HG03558 (cell line): Measurements from ENCODE around the gene ACTL10.

Experiments used
- ATAC-seq: cut with Tn5 transposase; IDR thresholded peaks from one replicate; pipeline ENCODE4 v1.9.1; 2021; ENCODE audit warnings: moderate number of reproducible peaks; ENCODE audit not compliant: unreplicated experiment; ENCODE audit errors: extremely low read depth

ACTL10 gene

GRCh38 chr20:33662172-33662571 is 4.6 kb upstream of the ACTL10 start, which contains the start of gene C20orf144:
Gene C20orf144 (plus strand): TSS chr20:33662327. CDS start chr20:33662346, 19 bp downstream.
- no peak for ATAC-seq

GRCh38 chr20:33663161-33664084 is 3.3 kb upstream of the ACTL10 start:
- no peak for ATAC-seq

DNA sequence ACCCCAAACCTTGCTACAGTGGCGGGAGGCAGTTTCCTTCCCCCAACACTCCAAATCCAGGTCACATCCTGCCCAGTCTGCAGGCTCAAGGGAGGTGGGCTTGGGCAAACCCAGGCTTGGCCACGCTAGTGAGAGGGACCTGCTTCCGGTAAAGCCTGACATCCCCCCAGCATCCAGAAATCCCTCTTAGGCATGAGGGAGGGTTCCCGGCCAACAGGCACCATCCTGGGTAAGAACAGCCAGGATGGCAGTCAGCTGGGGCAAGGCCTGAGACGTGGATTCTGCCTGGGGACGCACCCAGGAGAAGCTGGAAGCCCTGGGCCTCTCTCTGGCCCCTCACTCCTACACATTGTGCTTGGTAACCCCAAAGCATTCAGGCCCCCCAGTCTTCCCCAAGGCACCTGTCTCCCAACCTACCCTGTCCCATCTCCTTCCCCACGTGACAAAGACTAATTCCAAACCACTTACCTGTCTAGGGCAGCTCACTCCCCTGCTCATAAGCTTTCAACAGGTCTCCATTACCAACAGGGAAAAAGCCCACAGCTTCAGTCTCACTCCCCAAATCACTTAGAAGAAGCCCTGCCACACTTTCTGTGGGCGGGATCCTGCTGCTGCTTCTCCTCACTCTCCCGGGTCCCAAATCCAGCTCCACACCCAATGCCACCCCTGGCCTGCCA is 2.5 kb upstream of the ACTL10 start:
- ATAC-seq, result no peak

DNA sequence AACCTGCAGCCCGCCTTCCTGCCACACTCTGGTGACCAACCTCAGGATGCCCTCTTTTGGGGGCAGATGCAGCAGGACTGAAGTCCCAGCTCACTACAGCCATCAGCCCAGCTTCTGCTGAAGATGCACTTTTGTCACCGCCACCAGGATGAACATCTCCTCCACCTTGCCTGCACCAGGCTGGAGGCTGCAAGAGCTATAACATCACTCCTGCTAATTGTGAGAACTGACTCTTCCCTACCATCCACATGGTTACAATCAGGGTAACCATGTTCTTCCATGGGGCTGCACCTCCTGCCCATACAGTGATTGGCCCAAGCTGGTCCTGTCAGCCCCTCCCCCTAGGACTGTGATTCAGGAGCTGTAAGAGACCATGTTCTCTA is 2.0 kb upstream of the ACTL10 start:
- no peak for ATAC-seq

DNA sequence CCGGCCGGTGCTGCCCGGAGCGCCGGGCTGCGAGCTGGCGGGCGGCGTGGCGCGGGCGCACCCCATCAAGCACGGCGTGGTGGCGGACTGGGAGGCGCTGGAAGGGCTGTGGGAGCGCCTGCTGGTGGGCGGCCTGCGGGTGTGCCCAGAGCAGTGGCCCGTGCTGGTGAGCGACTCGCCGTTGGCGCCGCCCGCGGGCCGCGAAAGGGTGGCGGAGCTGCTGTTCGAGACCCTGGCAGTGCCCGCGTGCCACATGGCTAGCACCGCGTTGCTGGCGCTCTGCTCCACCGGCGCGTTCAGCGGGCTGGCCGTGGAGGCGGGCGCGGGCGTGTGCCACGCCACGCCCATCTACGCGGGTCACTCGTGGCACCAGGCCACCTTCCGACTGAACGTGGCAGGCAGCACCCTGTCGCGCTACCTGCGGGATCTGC is 517 bp downstream of the ACTL10 start:
- ATAC-seq, result no peak

GRCh38 chr20:33667676-33668465 is 1.1 kb downstream of the ACTL10 start:
- no peak for ATAC-seq

GRCh38 chr20:33668466-33669155 is 1.9 kb downstream of the ACTL10 start:
- no peak for ATAC-seq

GRCh38 chr20:33669224-33669623 is 2.5 kb downstream of the ACTL10 start:
- no peak for ATAC-seq

DNA sequence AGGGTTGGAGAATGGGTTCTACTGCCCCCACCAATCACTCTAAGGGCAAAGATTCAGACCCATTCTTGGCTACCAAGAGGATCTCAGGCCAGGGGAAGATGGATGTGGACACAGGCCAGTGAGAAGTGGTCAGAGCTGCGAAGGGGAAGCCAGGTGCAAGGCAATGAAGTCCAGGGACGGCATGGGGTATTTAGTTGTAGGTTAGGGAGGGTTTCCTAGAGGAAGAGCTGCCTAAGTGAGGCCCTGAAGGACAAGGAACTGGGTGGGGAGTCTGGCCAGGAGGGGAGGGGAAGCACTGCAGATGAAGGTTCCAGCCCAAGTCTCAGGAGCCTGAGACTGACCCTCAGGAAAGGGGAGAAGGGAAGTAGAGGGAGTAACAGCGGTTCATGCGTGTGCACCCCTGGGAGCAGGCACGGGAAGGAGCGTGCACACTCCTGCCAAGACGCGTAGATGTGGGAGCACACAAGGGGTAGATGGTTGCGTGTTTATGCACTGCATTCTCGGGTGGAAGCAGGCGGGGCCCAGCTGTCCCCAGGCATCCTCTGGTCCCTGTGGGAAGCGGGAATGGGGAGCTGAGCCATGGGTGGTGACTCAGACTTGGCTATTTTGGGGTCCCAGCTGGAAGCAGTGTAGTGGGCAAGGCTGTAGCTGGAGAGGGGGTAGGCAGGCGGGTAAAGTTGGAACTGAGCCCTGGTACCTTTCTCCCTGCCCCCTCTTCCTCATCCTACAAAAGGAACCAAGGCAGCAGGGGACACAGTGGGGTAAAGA is 3.3 kb downstream of the ACTL10 start:
- no peak for ATAC-seq

- no peak for ATAC-seq
These were observed 4.2 kb downstream of the ACTL10 start for GRCh38 chr20:33670715-33671499.

- ATAC-seq, result no peak
These were observed 5.0 kb downstream of the ACTL10 start for GRCh38 chr20:33671573-33672288.

DNA sequence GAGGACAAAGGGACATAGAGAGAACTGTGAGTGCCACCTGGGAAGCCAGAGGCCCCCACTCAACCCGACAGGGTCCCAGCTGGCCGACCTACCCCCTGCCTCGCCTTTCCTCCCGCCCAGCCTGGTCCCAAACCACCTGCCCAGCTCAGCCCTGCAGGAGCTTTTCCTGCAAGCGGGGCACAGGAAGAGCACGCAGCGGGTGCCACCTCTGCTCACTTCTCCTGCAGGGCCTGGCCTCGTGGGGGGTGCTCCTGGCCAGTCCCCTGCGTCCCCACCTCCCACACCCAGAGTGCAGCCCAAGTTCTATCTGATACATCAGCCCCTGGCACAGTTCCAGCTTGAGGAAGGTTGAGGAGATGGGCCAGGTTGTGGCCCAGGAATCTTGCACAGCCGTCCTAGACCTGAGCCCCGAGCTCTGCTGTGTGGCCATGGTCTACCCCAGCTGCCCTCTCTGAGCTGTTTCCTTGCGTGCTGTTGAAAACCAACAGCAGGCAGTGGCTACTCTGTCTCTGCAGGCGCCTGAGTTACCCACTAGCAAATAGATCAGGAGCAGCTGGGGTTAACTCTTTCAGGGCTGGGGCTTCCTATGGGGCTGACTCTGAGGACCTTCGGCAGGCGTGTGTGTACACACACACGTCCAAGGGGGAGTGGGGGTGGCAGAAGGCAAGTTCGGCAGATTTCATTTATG is 5.8 kb downstream of the ACTL10 start:
- ATAC-seq, result no peak

DNA sequence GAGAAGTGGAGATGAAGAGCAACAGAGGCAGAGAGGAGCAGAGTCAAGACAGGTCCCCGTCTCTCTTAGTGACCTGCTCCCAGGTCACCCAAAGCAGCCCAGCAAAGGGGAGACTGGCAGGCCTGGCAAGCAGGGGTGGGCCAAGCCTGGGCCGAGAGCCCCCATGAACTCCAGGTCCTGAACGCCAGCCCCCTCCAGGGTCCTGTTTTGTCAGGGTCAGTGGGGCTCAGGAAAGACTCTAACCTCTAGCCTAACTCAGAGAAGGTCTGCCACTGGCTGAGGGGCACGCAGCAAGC is 6.3 kb downstream of the ACTL10 start:
- no peak for ATAC-seq

- no peak for ATAC-seq
These were observed 6.9 kb downstream of the ACTL10 start for GRCh38 chr20:33673410-33674293.

GRCh38 chr20:33674294-33675135 is 7.8 kb downstream of the ACTL10 start, which contains the start of gene NECAB3:
Gene NECAB3 (minus strand): TSS chr20:33674428. CDS start chr20:33674352, 76 bp downstream.
- no peak for ATAC-seq
